DMS153 (cell line): ENCODE data around the gene MUTYH.
A peak's percentile ranks its signal among the peaks of the same experiment; 100 is the strongest.
"Not testable (repeated sequence)": the region's sequence is repeated elsewhere in the genome, so short reads cannot be mapped to it uniquely, and the experiment has no call there.

Source experiments
- DNase-seq: peaks from one replicate; lab custom pipeline; 2025; lab: John Stamatoyannopoulos, UW

MUTYH gene

GRCh38 chr1:45339789-45340558 lies at the start of gene MUTYH, which contains the start of gene TOE1:
MUTYH (minus strand) TSS chr1:45340440; CDS start chr1:45334505, 5,935 bp downstream.
TOE1 (plus strand) TSS chr1:45340170; CDS start chr1:45340253, 83 bp downstream.
- peak; percentile 94 for DNase-seq

DNA sequence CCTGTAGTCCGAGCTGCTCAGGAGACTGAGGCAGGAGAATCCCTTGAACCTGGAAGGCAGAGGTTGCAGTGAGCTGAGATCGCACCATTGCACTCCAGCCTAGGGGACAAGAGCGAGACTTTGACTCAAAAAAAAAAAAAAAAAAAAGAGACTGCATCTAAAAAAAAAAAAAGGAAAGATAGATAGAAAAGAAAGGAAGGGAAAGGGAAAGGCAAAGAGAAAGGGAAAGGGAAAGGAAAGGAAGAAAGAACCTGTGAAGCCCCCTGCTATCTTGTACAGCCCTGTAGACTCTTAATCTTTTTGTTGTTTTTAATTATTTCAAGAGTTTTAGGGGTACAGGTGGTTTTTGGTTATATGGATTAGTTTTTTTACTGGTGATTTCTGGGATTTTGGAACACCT lies 46.0 kb upstream of the MUTYH start:
- no peak for DNase-seq

- peak; percentile 40 for DNase-seq
Measured at GRCh38 chr1:45385302-45385701, 45.1 kb upstream of the MUTYH start.

GRCh38 chr1:45384213-45384612 lies 44.0 kb upstream of the MUTYH start:
- DNase-seq: not testable (repeated sequence)

DNA sequence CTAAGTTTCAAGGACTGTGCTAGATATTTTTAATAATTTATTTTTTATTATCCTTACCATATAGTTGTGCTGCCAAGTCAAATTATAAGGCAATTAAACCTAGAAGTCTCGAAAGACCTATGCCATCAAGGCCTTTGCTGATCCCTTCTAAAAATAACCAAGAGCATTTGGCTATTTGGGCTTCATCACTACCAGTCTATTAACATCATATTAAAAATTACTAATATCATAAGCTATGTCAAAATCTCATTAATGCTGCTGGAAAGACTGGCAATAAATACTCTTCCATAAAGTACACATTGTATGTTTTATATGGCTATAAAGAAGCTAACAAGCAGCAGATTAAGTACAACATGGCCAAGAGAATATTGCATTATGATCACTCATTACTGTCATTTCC lies 43.0 kb upstream of the MUTYH start:
- DNase-seq: no peak

GRCh38 chr1:45381243-45381642 lies 41.0 kb upstream of the MUTYH start:
- no peak for DNase-seq

DNA sequence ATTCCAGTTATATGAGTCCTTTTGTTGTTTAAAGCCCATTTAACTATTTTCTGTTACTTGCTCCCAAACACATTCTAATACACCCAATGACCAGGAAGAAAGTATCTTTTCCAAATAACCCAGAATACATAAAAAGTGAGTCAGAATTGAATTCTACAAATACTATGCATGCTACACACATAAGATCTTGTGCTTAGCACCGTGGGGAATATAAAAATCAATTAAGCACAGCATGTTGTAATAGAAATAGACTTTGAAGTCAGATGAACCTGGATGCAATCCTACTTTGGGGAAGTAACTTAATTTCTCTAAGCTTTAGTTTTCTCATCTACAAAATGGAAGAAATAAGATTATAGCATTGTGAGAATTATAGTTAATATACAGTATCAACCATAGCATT lies 40.5 kb upstream of the MUTYH start:
- DNase-seq: no peak

DNA sequence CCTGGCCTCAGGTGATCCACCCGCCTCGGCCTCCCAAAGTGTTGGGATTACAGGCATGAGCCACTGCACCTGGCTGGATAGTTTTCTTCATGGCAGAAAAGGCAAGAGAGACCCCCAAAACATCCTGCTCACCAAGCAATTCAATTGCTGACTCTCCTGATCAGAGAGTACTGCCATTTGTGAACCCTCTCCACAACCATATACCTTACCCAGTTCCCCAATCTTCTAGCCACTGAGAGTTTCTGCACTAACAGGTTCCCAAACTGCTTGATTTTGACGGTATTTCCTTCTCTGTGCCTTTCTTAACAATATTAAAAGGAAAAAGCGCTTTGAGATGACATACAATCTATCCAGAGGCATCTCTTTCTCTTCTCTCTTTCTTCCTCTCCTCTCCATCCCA lies 39.9 kb upstream of the MUTYH start:
- no peak for DNase-seq

GRCh38 chr1:45379524-45379923 lies 39.3 kb upstream of the MUTYH start:
- DNase-seq: no peak

GRCh38 chr1:45378184-45378583 lies 37.9 kb upstream of the MUTYH start:
- DNase-seq: no peak

DNA sequence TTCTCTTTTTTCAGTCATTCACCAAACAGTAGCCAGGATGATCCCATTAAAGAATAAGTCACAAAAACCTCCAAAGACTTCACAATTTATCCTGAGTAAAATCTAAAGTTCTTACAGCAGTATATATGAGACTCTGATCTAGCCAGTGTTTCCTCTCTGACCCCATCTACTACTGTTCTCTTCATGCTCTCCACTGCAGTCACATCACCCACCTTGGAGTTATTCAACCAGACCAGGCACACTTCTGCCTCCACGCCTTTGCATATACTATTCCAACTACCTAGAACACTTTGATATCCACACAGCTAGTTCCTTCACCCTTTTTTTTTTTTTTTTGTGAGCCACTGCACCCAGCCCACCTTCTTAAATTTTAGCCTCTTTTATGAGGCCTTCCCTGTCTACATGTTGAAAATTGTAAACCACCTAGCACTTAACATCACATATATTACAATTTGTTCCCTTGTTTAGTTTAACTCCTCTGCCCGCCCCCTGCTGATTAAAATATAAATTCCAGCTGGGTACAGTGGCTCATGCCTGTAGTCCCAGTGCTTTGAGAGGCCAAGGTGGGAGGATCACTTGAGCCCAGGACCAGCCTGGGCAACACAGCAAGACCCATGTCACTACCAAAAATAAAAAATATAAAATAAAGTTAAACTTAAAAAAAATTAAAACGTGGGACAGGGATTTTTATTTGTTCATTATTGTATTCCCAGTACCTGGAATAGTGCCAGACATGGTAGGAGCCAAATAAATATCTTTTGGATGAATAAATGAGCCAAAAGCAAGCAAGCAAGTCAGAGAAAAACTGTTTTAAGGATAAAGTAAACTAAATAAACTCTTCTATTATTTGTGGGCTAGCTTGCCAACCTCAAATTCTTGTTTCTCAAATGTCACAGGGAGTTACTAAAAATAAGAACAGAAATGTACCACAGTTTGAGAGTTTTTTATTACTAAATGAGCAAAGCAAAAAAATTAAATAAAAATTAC lies 35.2 kb upstream of the MUTYH start:
- no peak for DNase-seq

DNA sequence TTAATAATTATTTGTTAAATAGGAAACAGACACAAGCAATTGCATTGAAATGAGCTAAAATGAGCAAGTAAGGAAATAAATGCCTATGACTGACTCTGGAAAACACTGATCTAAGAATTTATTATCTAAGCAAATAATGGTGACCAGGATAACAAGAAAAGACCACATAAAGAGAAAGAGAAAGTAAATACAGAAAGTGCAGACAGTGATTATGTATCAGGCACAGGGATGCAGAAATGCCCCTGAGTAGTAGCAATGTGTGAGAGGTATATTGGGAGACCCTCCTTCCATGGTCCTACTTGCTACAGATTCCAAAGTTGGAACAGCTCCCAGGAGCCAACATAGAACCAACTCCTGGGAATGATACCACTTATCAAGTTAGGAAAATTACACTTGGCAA lies 33.3 kb upstream of the MUTYH start:
- no peak for DNase-seq

- DNase-seq: no peak
Measured at GRCh38 chr1:45370575-45370974, 30.3 kb upstream of the MUTYH start.

DNA sequence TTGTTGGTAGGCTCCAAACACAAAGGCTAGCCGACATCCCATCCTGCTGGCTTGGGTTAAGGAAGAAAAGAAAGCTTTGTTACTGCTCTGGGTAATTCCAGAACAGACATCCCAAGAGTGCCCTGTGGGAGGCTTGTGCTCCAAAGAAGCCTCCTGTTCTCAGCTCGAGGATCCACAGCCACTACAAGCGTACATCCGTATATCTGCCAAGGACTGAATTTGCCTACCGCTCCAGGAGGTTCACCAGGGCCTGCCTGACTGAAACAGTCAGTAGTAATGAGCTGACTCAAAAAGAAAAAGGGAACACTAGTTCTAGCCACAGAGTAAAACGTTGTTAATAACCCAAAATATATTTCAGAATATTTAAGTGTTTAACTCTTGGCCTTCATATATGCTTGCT lies 24.8 kb upstream of the MUTYH start:
- DNase-seq: no peak

GRCh38 chr1:45364294-45364693 lies 24.1 kb upstream of the MUTYH start:
- no peak for DNase-seq

GRCh38 chr1:45360981-45361380 lies 20.7 kb upstream of the MUTYH start:
- DNase-seq: peak; percentile 86

DNA sequence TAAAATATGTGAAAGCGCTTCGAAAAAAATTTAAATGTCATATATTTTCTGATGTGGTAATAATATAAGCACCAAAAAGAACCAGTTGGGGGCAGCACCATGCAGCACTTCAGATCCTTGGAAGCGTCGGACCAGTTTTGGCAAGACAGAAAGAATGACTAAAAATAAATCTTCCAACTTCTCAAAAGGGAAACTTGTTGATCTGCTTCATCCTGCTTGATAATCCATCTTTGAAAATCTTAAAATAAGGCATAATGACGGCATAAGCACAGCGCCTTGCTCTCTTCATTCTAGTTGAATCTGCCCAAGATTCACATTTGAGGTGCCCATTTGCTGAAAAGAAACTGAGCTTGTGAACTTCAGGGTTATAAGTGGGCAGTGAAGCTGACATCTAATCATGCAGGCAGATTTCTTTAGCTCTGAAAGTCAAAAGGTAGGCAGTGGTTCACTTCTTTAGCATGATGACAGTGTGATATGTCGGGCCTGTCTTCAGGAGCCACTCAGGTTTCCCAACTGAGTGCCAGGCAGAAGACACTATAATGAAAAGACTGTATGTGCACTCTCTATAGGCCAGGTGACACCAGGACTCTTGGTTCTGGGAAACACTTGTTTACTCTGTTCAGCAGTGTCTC lies 19.8 kb upstream of the MUTYH start:
- peak; percentile 22 for DNase-seq

GRCh38 chr1:45356186-45356585 lies 15.9 kb upstream of the MUTYH start:
- no peak for DNase-seq

DNA sequence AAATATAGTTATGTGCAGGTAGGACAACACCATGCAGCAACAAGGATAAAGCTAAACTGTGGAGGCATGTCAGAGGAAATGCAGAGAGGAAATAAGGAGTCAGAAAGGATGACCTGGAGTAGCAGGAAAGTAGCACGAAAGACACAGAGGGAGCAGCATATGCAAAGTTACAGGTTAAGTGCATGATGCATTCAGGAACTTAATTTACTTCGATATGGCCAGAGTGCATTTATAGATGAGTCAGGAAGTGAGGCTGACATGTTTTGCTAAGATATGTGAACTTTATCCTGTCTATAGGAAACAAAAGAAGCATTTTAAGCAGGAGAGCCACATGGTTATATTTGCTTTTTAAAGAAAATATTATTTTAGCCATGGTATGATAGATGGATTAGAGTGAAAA lies 15.4 kb upstream of the MUTYH start:
- no peak for DNase-seq

DNA sequence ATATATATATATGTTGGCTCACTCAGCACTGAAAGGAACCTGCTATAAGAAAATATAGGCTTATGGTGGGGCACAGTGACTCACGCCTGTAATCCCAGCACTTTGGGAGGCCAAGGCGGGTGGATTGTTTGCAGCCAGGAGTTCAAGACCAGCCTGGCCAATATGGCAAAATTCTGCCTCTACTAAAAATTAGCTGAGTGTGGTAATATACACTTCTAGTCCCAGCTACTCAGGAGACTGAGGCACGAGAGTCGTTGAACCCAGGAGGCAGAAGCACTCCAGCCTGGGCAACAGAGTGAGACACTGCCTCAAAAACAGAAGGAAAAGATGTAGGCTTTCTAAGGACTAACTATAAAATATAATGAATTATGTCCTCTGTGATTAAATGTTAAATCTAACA lies 14.6 kb upstream of the MUTYH start:
- DNase-seq: no peak

DNA sequence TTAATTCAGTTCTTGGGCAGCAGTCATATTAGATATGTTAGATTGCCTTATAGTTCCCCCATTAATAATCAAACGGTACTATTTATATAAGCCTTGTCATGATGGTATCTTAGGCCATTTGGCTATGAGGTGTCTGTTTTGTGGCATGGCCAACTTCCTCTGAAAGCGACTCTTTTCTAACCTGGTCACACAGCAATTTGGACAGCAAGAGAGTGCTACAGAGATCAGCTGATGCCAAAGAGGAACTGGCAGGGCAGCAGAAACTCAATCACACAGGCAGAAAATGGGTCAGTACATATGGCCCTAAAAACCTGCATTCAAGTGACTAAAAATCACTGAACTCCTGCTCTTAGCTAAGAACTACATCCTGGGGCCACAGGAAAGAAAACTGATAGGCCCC lies 13.4 kb upstream of the MUTYH start:
- DNase-seq: no peak

- DNase-seq: no peak
Measured at GRCh38 chr1:45351508-45351907, 11.3 kb upstream of the MUTYH start.
